HepG2 (cell line): ENCODE data around the gene FRMD3. TPM values are rescaled to one million over a fixed set of nuclear protein-coding genes. Genes with fewer than 3 reads are reported as not detected.

Experiments
- AKAP8 ChIP-seq: sonication (generic); formaldehyde crosslinking; IDR thresholded peaks from 2 replicates; pipeline ENCODE4 v1.5.1; 2020; ENCODE audit warnings: mild to moderate bottlenecking, missing genetic modification reagents
- ARNT ChIP-seq: fragments of 450-650 bp; IDR thresholded peaks from 2 replicates; pipeline ENCODE4 v1.6.1; 2017
- ARNTL ChIP-seq: sonication (generic); formaldehyde crosslinking; IDR thresholded peaks from 2 replicates; pipeline ENCODE4 v1.4.0; 2020; ENCODE audit warnings: mild to moderate bottlenecking, missing genetic modification reagents
- HNRNPL ChIP-seq: fragments of 200-400 bp; formaldehyde crosslinking; IDR thresholded peaks from 2 replicates; pipeline ENCODE4 v1.6.1; 2017; ENCODE audit warnings: mild to moderate bottlenecking, low read depth, low read length
- KLF11 ChIP-seq: IDR thresholded peaks from 2 replicates; pipeline ENCODE4 v1.6.1; 2016; ENCODE audit warnings: missing compliant biosample characterization
- LCORL ChIP-seq, 2 experiments: fragments of 450-650 bp in 1 of 2; sonication (generic) in 1 of 2; formaldehyde crosslinking in 1 of 2; IDR thresholded peaks; 2 replicates each; pipeline versions ENCODE4 v1.5.0 to v1.6.1; 2017 to 2020; ENCODE audit warnings: antibody characterized with exemption in 1 of 2, missing genetic modification reagents in 1 of 2
- MLX ChIP-seq: IDR thresholded peaks from 2 replicates; pipeline ENCODE4 v1.6.1; 2016
- MYC ChIP-seq: sonication (generic); formaldehyde crosslinking; IDR thresholded peaks from 2 replicates; pipeline ENCODE4 v1.9.0; 2021; ENCODE audit warnings: missing genetic modification reagents, borderline replicate concordance
- RBM22 ChIP-seq: fragments of 200-400 bp; formaldehyde crosslinking; optimal IDR thresholded peaks from 2 replicates; pipeline ENCODE3; 2017; ENCODE audit warnings: mild to moderate bottlenecking, low read length, moderate library complexity
- TBP ChIP-seq: sonication (generic); formaldehyde crosslinking; IDR thresholded peaks from 2 replicates; pipeline ENCODE4 v1.5.0; 2020; ENCODE audit warnings: missing genetic modification reagents
- ZBTB42 ChIP-seq: sonication (generic); formaldehyde crosslinking; IDR thresholded peaks from 2 replicates; pipeline ENCODE4 v1.5.0; 2020; ENCODE audit warnings: mild to moderate bottlenecking, missing genetic modification reagents
- ZNF10 ChIP-seq: sonication (generic); formaldehyde crosslinking; IDR thresholded peaks from 2 replicates; pipeline ENCODE4 v1.4.0; 2020; ENCODE audit warnings: mild to moderate bottlenecking, low read depth, missing genetic modification reagents, borderline replicate concordance
- ZNF136 ChIP-seq: sonication (generic); formaldehyde crosslinking; IDR thresholded peaks from 2 replicates; pipeline ENCODE4 v1.8.1; 2022; ENCODE audit warnings: low read depth, mild to moderate bottlenecking, moderate library complexity, missing genetic modification reagents
- ZNF382 ChIP-seq: sonication (generic); formaldehyde crosslinking; IDR thresholded peaks from 2 replicates; pipeline ENCODE4 v1.5.0; 2020; ENCODE audit warnings: missing genetic modification reagents, mild to moderate bottlenecking, borderline replicate concordance
- ZNF580 ChIP-seq: IDR thresholded peaks from 2 replicates; pipeline ENCODE4 v1.6.1; 2016; ENCODE audit warnings: low read depth, borderline replicate concordance
- ZNF629 ChIP-seq: sonication (generic); formaldehyde crosslinking; conservative IDR thresholded peaks from 2 replicates; pipeline ENCODE4 v1.5.0; 2020; ENCODE audit warnings: missing genetic modification reagents
- ZSCAN12 ChIP-seq: sonication (generic); formaldehyde crosslinking; IDR thresholded peaks from 2 replicates; pipeline ENCODE4 v1.9.0; 2021; ENCODE audit warnings: mild to moderate bottlenecking, missing genetic modification reagents
- ZSCAN29 ChIP-seq: sonication (generic); formaldehyde crosslinking; conservative IDR thresholded peaks from 2 replicates; pipeline ENCODE4 v1.4.0; 2020; ENCODE audit warnings: mild to moderate bottlenecking, missing genetic modification reagents
- polyA plus RNA-seq, 8 experiments: library from polyadenylated mRNA; depleted of rRNA in 3 of 8; stranded (reverse) in 7 of 8; unstranded in 1 of 8; fragments of >200 nt; fragmentation: Illumina TruSeq in 4 of 8; extraction: Trizol in 4 of 8; gene quantifications; 2 replicates each; pipeline versions ENCODE4 v1.2.1 to v1.2.3, GENCODE V29; 2011 to 2016; ENCODE audit warnings: low read depth in 4 of 8, missing spikeins in 1 of 8, mixed read lengths in 1 of 8; ENCODE audit not compliant: insufficient read depth in 1 of 8
- total RNA-seq, 5 experiments: library from RNA; depleted of rRNA; stranded (reverse); fragments of >200 nt; fragmentation: Illumina TruSeq; extraction: Trizol; gene quantifications; 2 replicates each; pipeline ENCODE4 v1.2.3, GENCODE V29; 2016; ENCODE audit warnings: low read depth in 1 of 5
- TF ChIP-seq, protein P1 (sequence below): sonication (generic); formaldehyde crosslinking; IDR thresholded peaks from 2 replicates; pipeline ENCODE4 v1.4.0; 2020; ENCODE audit warnings: missing genetic modification reagents, mild to moderate bottlenecking, borderline replicate concordance
- TF ChIP-seq, protein P2 (sequence below): sonication (generic); formaldehyde crosslinking; IDR thresholded peaks from 2 replicates; pipeline ENCODE4 v1.4.0; 2020; ENCODE audit warnings: missing genetic modification reagents
- TF ChIP-seq, protein P3 (sequence below): IDR thresholded peaks from 2 replicates; pipeline ENCODE4 v1.6.1; 2012; ENCODE audit warnings: low read depth, low read length, improper control_type of control experiment

The FRMD3 gene
- total and polyA plus RNA-seq, 2 of the 13 experiments (the other 11 are each of a cell fraction or from before 2014, with no cell fraction given): 3.2 to 7.7 TPM

DNA sequence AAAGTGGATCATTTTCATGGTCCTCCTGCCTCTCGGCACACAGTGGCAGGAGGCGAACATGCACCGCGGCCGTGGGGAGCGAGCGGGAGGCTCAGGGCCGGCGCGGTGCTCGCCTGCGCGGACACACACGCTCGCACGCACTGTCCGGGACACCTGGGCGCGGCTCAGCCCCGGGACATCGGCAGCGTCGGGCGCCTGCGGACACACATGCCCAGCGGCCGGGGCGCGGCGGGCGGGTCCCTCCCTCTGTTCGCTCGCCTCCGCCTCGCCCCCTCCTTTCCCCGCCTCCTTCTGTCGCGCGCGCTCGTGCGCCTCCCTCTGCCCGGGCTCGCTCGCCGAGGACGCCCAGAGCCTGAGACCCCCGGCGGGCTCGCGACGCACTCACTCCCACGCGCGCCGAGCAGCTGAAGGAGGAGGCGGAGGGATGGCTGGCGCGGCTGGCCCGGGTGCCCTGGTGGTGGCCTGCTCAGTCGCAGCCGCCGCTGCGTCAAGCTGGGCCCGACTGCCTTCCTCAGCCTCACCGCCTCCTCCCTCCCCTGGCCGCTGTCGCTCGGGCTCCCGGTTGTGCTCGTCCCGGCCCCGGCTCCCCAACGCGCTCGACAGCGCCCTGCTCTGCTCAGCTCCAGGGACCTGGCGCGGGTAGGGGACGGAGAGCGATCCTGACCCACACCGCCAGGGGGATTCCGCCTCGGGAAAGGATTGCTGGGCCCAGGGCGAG is at the start of gene FRMD3 (continued):
- TF ChIP-seq, protein P1, sequence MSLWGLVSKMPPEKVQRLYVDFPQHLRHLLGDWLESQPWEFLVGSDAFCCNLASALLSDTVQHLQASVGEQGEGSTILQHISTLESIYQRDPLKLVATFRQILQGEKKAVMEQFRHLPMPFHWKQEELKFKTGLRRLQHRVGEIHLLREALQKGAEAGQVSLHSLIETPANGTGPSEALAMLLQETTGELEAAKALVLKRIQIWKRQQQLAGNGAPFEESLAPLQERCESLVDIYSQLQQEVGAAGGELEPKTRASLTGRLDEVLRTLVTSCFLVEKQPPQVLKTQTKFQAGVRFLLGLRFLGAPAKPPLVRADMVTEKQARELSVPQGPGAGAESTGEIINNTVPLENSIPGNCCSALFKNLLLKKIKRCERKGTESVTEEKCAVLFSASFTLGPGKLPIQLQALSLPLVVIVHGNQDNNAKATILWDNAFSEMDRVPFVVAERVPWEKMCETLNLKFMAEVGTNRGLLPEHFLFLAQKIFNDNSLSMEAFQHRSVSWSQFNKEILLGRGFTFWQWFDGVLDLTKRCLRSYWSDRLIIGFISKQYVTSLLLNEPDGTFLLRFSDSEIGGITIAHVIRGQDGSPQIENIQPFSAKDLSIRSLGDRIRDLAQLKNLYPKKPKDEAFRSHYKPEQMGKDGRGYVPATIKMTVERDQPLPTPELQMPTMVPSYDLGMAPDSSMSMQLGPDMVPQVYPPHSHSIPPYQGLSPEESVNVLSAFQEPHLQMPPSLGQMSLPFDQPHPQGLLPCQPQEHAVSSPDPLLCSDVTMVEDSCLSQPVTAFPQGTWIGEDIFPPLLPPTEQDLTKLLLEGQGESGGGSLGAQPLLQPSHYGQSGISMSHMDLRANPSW (CRISPR knock-in tag): no peak
- no peak for TF ChIP-seq MLX (CRISPR knock-in tag)
- no peak for TF ChIP-seq RBM22
- TF ChIP-seq ZNF580 (CRISPR knock-in tag): peak; percentile 68; the same call in 1 of the 2 replicates
- TF ChIP-seq, protein P2, sequence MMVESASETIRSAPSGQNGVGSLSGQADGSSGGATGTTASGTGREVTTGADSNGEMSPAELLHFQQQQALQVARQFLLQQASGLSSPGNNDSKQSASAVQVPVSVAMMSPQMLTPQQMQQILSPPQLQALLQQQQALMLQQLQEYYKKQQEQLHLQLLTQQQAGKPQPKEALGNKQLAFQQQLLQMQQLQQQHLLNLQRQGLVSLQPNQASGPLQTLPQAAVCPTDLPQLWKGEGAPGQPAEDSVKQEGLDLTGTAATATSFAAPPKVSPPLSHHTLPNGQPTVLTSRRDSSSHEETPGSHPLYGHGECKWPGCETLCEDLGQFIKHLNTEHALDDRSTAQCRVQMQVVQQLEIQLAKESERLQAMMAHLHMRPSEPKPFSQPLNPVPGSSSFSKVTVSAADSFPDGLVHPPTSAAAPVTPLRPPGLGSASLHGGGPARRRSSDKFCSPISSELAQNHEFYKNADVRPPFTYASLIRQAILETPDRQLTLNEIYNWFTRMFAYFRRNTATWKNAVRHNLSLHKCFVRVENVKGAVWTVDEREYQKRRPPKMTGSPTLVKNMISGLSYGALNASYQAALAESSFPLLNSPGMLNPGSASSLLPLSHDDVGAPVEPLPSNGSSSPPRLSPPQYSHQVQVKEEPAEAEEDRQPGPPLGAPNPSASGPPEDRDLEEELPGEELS (CRISPR knock-in tag): peak; percentile 68
- no peak for TF ChIP-seq ZNF629 (CRISPR knock-in tag)
- no peak for TF ChIP-seq ARNT
- TF ChIP-seq ZNF136 (CRISPR knock-in tag): 0 out of 2 replicates have a peak, but pooled peaks have one; percentile 41
- TF ChIP-seq ZBTB42 (CRISPR knock-in tag): no peak
- peak; percentile 82 for TF ChIP-seq AKAP8 (CRISPR knock-in tag)
- no peak for TF ChIP-seq KLF11
- peak; percentile 67; the same call in 1 of the 2 replicates for TF ChIP-seq MYC (CRISPR knock-in tag)
- no peak for TF ChIP-seq LCORL (IDR thresholded peaks at IDR 0.05)
- TF ChIP-seq LCORL (CRISPR knock-in tag; IDR thresholded peaks at IDR 0.05): peak; percentile 71; the same call in 1 of the 2 replicates
- 0 out of 2 replicates have a peak, but pooled peaks have one; percentile 47 for TF ChIP-seq ARNTL (CRISPR knock-in tag)
- no peak for TF ChIP-seq ZNF10 (CRISPR knock-in tag)
- TF ChIP-seq ZNF382: no peak
- TF ChIP-seq ZSCAN29 (CRISPR knock-in tag): 0 out of 2 replicates have a peak, but pooled peaks have one; percentile 50
- TF ChIP-seq, protein P3, sequence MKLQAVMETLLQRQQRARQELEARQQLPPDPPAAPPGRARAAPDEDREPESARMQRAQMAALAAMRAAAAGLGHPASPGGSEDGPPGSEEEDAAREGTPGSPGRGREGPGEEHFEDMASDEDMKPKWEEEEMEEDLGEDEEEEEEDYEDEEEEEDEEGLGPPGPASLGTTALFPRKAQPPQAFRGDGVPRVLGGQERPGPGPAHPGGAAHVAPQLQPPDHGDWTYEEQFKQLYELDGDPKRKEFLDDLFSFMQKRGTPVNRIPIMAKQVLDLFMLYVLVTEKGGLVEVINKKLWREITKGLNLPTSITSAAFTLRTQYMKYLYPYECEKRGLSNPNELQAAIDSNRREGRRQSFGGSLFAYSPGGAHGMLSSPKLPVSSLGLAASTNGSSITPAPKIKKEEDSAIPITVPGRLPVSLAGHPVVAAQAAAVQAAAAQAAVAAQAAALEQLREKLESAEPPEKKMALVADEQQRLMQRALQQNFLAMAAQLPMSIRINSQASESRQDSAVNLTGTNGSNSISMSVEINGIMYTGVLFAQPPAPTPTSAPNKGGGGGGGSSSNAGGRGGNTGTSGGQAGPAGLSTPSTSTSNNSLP: no peak
- TF ChIP-seq TBP (CRISPR knock-in tag): no peak
- 0 out of 2 replicates have a peak, but pooled peaks have one; percentile 59 for TF ChIP-seq ZSCAN12
- no peak for TF ChIP-seq HNRNPL
